Measurements from ENCODE around the gene SLC44A3.

SLC44A3 gene

GRCh38 chr1:94801919-94802546 lies 18.1 kb upstream of the SLC44A3 start:
- DNase-seq (ENCODE audit: low read depth) = peak; percentile 84

GRCh38 chr1:94803106-94803505 lies 17.1 kb upstream of the SLC44A3 start:
- DNase-seq (ENCODE audit: low read depth) = no peak

GRCh38 chr1:94803517-94804441 lies 16.4 kb upstream of the SLC44A3 start:
- DNase-seq (ENCODE audit: low read depth) = no peak

- DNase-seq (ENCODE audit: low read depth) = no peak
Observed at GRCh38 chr1:94804442-94804837, 15.7 kb upstream of the SLC44A3 start.

- DNase-seq (ENCODE audit: low read depth) = peak; percentile 65
Observed at GRCh38 chr1:94805912-94806311, 14.2 kb upstream of the SLC44A3 start.

- peak; percentile 46 for DNase-seq (ENCODE audit: low read depth)
Observed at GRCh38 chr1:94806441-94806871, 13.7 kb upstream of the SLC44A3 start.

- peak; percentile 26 for DNase-seq (ENCODE audit: low read depth)
Observed at GRCh38 chr1:94807742-94808491, 12.2 kb upstream of the SLC44A3 start.

GRCh38 chr1:94808669-94809068 lies 11.5 kb upstream of the SLC44A3 start:
- DNase-seq (ENCODE audit: low read depth) = no peak

- no peak for DNase-seq (ENCODE audit: low read depth)
Observed at GRCh38 chr1:94812985-94813384, 7.2 kb upstream of the SLC44A3 start.

- DNase-seq (ENCODE audit: low read depth) = no peak
Observed at GRCh38 chr1:94816030-94816429, 4.1 kb upstream of the SLC44A3 start.

- DNase-seq (ENCODE audit: low read depth) = no peak
Observed at GRCh38 chr1:94817712-94818111, 2.4 kb upstream of the SLC44A3 start.

- no peak for DNase-seq (ENCODE audit: low read depth)
Observed at GRCh38 chr1:94819238-94819944, 766 bp upstream of the SLC44A3 start.

GRCh38 chr1:94820936-94821335 lies 779 bp downstream of the SLC44A3 start:
- no peak for DNase-seq (ENCODE audit: low read depth)

GRCh38 chr1:94821636-94822305 lies 1.6 kb downstream of the SLC44A3 start:
- no peak for DNase-seq (ENCODE audit: low read depth)

- DNase-seq (ENCODE audit: low read depth) = no peak
Observed at GRCh38 chr1:94823116-94823515, 3.0 kb downstream of the SLC44A3 start.

GRCh38 chr1:94825936-94826335 lies 5.8 kb downstream of the SLC44A3 start:
- no peak for DNase-seq (ENCODE audit: low read depth)

- DNase-seq (ENCODE audit: low read depth) = no peak
Observed at GRCh38 chr1:94827434-94827833, 7.3 kb downstream of the SLC44A3 start.

- DNase-seq (ENCODE audit: low read depth) = no peak
Observed at GRCh38 chr1:94828251-94828650, 8.1 kb downstream of the SLC44A3 start.

- DNase-seq (ENCODE audit: low read depth) = no peak
Observed at GRCh38 chr1:94831641-94832040, 11.5 kb downstream of the SLC44A3 start.

GRCh38 chr1:94832446-94832845 lies 12.3 kb downstream of the SLC44A3 start:
- peak; percentile 11 for DNase-seq (ENCODE audit: low read depth)

- DNase-seq (ENCODE audit: low read depth) = no peak
Observed at GRCh38 chr1:94832931-94833585, 12.9 kb downstream of the SLC44A3 start.

Data from EH (cell line).